Endothelial cell (in vitro differentiated cells): ENCODE data around the gene PARD3. TPM values are rescaled to one million over a fixed set of nuclear protein-coding genes. Genes with fewer than 3 reads are reported as not detected.

Experiments
- DNase-seq: peaks from one replicate; pipeline ENCODE4 v3.0.0; 2021; ENCODE audit warnings: low spot score
- H3K27ac Mint-ChIP-seq: one replicate; pipeline ENCODE4 v1.8.0; 2021; ENCODE audit warnings: mixed read lengths, inconsistent platforms; ENCODE audit not compliant: unreplicated experiment
- H3K27me3 Mint-ChIP-seq: one replicate; pipeline ENCODE4 v1.8.0; 2021; ENCODE audit warnings: mild to moderate bottlenecking, moderate library complexity, mixed read lengths, inconsistent platforms; ENCODE audit not compliant: unreplicated experiment
- H3K36me3 Mint-ChIP-seq: one replicate; pipeline ENCODE4 v1.8.0; 2021; ENCODE audit warnings: mild to moderate bottlenecking, low read depth, mixed read lengths, inconsistent platforms; ENCODE audit not compliant: unreplicated experiment
- H3K4me1 Mint-ChIP-seq: one replicate; pipeline ENCODE4 v1.8.0; 2021; ENCODE audit warnings: mild to moderate bottlenecking, mixed read lengths, inconsistent platforms; ENCODE audit not compliant: unreplicated experiment
- H3K4me3 Mint-ChIP-seq: one replicate; pipeline ENCODE4 v1.8.0; 2021; ENCODE audit warnings: mild to moderate bottlenecking, mixed read lengths, inconsistent platforms; ENCODE audit not compliant: unreplicated experiment
- H3K9me3 Mint-ChIP-seq: one replicate; pipeline ENCODE4 v1.8.0; 2021; ENCODE audit warnings: mixed read lengths, inconsistent platforms; ENCODE audit not compliant: unreplicated experiment
- CTCF ChIP-seq: fragments of 200-600 bp; sonication (generic); IDR thresholded peaks from one replicate; pipeline ENCODE4 v1.5.0; 2021; ENCODE audit warnings: antibody characterized with exemption; ENCODE audit not compliant: unreplicated experiment
- total RNA-seq: library from RNA; stranded (reverse); fragmentation: NEBNext Ultra II Directional; extraction: Animal tissue kit (Norgen Biotek cat#: 25700); gene quantifications from one replicate; pipeline ENCODE4 v1.2.1, GENCODE V29; 2021; ENCODE audit not compliant: unreplicated experiment

The PARD3 gene
- total RNA-seq, 1 donor from 2014 or later: 35.2 TPM

GRCh38 chr10:34721208-34721840, 93.8 kb downstream of the PARD3 start:
- peaks cover 2% of the 10 kb centered on the region for H3K27me3 Mint-ChIP-seq
- TF ChIP-seq CTCF: no peak
- DNase-seq: no peak
- H3K27ac Mint-ChIP-seq: no peak overlapping the region
- no peaks in the 10 kb centered on the region for H3K9me3 Mint-ChIP-seq
- H3K4me3 Mint-ChIP-seq: no peak overlapping the region
- H3K4me1 Mint-ChIP-seq: peaks cover 30% of the 10 kb centered on the region
- no peaks in the 10 kb centered on the region for H3K36me3 Mint-ChIP-seq

GRCh38 chr10:34719746-34720145, 95.3 kb downstream of the PARD3 start:
- Mint-ChIP-seq H3K9me3 (no peaks in the 10 kb centered on the region), H3K27me3 (no peaks in the 10 kb centered on the region), H3K4me3 (no peak overlapping the region), H3K36me3 (no peaks in the 10 kb centered on the region), H3K27ac (no peak overlapping the region), H3K4me1 (peaks cover 32% of the 10 kb centered on the region)
- DNase-seq: no peak
- TF ChIP-seq CTCF: no peak

GRCh38 chr10:34719328-34719727, 95.8 kb downstream of the PARD3 start:
- Mint-ChIP-seq H3K4me3 (no peak overlapping the region), H3K27me3 (no peaks in the 10 kb centered on the region), H3K4me1 (peaks cover 30% of the 10 kb centered on the region), H3K27ac (no peak overlapping the region), H3K36me3 (no peaks in the 10 kb centered on the region), H3K9me3 (no peaks in the 10 kb centered on the region)
- TF ChIP-seq CTCF: no peak
- no peak for DNase-seq

- H3K36me3 Mint-ChIP-seq: no peaks in the 10 kb centered on the region
- no peak overlapping the region for H3K27ac Mint-ChIP-seq
- no peak overlapping the region for H3K4me3 Mint-ChIP-seq
- TF ChIP-seq CTCF: no peak
- H3K4me1 Mint-ChIP-seq: peaks cover 32% of the 10 kb centered on the region
- no peaks in the 10 kb centered on the region for H3K27me3 Mint-ChIP-seq
- no peaks in the 10 kb centered on the region for H3K9me3 Mint-ChIP-seq
- DNase-seq: no peak
These were observed 97.7 kb downstream of the PARD3 start for GRCh38 chr10:34717429-34717828.

GRCh38 chr10:34716958-34717357, 98.1 kb downstream of the PARD3 start:
- H3K36me3 Mint-ChIP-seq: no peaks in the 10 kb centered on the region
- no peak overlapping the region for H3K27ac Mint-ChIP-seq
- peaks cover 35% of the 10 kb centered on the region for H3K4me1 Mint-ChIP-seq
- no peaks in the 10 kb centered on the region for H3K27me3 Mint-ChIP-seq
- DNase-seq: no peak
- no peak overlapping the region for H3K4me3 Mint-ChIP-seq
- no peak for TF ChIP-seq CTCF
- no peaks in the 10 kb centered on the region for H3K9me3 Mint-ChIP-seq
